SJSA1 (cell line): ENCODE data around the gene LRMDA. TPM values are rescaled to one million over a fixed set of nuclear protein-coding genes. Genes with fewer than 3 reads are reported as not detected.

Experiments used
- DNase-seq, 2 experiments: peaks; one replicate each; pipeline ENCODE4 v3.0.0-alpha.2; 2015 to 2020; ENCODE audit warnings: low spot score in 2 of 2, low read depth in 1 of 2
- H3K27ac ChIP-seq: fragments of 250-450 bp; sonication (Bioruptor Pico); 2 replicates; pipeline ENCODE4 v1.5.1; 2020; ENCODE audit warnings: mild to moderate bottlenecking, moderate library complexity
- H3K27me3 ChIP-seq: fragments of 250-450 bp; sonication (Bioruptor Pico); replicated peaks from 2 replicates; pipeline ENCODE4 v1.5.1; 2020; ENCODE audit warnings: mild to moderate bottlenecking, moderate library complexity
- H3K36me3 ChIP-seq: fragments of 250-450 bp; sonication (Bioruptor Pico); 2 replicates; pipeline ENCODE4 v1.5.1; 2020; ENCODE audit warnings: mild to moderate bottlenecking
- H3K4me1 ChIP-seq: fragments of 250-450 bp; sonication (Bioruptor Pico); replicated peaks from 2 replicates; pipeline ENCODE4 v1.6.1; 2021; ENCODE audit warnings: mild to moderate bottlenecking
- H3K4me3 ChIP-seq: fragments of 250-450 bp; sonication (Bioruptor Pico); 2 replicates; pipeline ENCODE4 v1.5.1; 2020; ENCODE audit warnings: mild to moderate bottlenecking
- H3K9me3 ChIP-seq: fragments of 250-450 bp; sonication (Bioruptor Pico); replicated peaks from 2 replicates; pipeline ENCODE4 v1.5.1; 2020; ENCODE audit warnings: mild to moderate bottlenecking
- total RNA-seq: library from RNA; depleted of rRNA; stranded (reverse); fragments of >200 nt; shearing (Covaris generic); gene quantifications from 2 replicates; pipeline ENCODE4 v1.2.3, GENCODE V29; 2014

The LRMDA gene
- total RNA-seq, 1 experiment from 2014 or later: not detected

GRCh38 chr10:75864717-75865116, 433.3 kb downstream of the LRMDA start:
- Histone ChIP-seq H3K27ac (no peak overlapping the region), H3K9me3 (no peaks in the 10 kb centered on the region), H3K27me3 (no peaks in the 10 kb centered on the region), H3K36me3 (no peaks in the 10 kb centered on the region), H3K4me1 (no peaks in the 10 kb centered on the region), H3K4me3 (no peak overlapping the region)
- no peak for DNase-seq

- DNase-seq: no peak
- Histone ChIP-seq H3K4me1 (no peaks in the 10 kb centered on the region), H3K27ac (no peak overlapping the region), H3K9me3 (no peaks in the 10 kb centered on the region), H3K27me3 (no peaks in the 10 kb centered on the region), H3K4me3 (no peak overlapping the region), H3K36me3 (no peaks in the 10 kb centered on the region)
Observed at GRCh38 chr10:75865413-75866299, 434.2 kb downstream of the LRMDA start.

- H3K4me3 ChIP-seq: no peak overlapping the region
- H3K4me1 ChIP-seq: no peaks in the 10 kb centered on the region
- H3K27me3 ChIP-seq: no peaks in the 10 kb centered on the region
- no peak overlapping the region for H3K27ac ChIP-seq
- no peaks in the 10 kb centered on the region for H3K9me3 ChIP-seq
- no peaks in the 10 kb centered on the region for H3K36me3 ChIP-seq
- DNase-seq: no peak
Observed at GRCh38 chr10:75866300-75866625, 434.8 kb downstream of the LRMDA start.

- Histone ChIP-seq H3K36me3 (no peaks in the 10 kb centered on the region), H3K4me1 (no peaks in the 10 kb centered on the region), H3K4me3 (no peak overlapping the region), H3K27ac (no peak overlapping the region), H3K27me3 (no peaks in the 10 kb centered on the region), H3K9me3 (no peaks in the 10 kb centered on the region)
- DNase-seq: no peak
Observed at GRCh38 chr10:75866731-75867130, 435.3 kb downstream of the LRMDA start.

GRCh38 chr10:75868574-75868973, 437.1 kb downstream of the LRMDA start:
- no peaks in the 10 kb centered on the region for H3K4me1 ChIP-seq
- H3K36me3 ChIP-seq: no peaks in the 10 kb centered on the region
- H3K27ac ChIP-seq: no peak overlapping the region
- H3K4me3 ChIP-seq: no peak overlapping the region
- no peaks in the 10 kb centered on the region for H3K27me3 ChIP-seq
- no peaks in the 10 kb centered on the region for H3K9me3 ChIP-seq
- no peak for DNase-seq

- no peaks in the 10 kb centered on the region for H3K27me3 ChIP-seq
- no peak overlapping the region for H3K27ac ChIP-seq
- no peaks in the 10 kb centered on the region for H3K4me1 ChIP-seq
- no peak overlapping the region for H3K4me3 ChIP-seq
- no peaks in the 10 kb centered on the region for H3K9me3 ChIP-seq
- DNase-seq: no peak
- no peaks in the 10 kb centered on the region for H3K36me3 ChIP-seq
Observed at GRCh38 chr10:75870039-75870645, 438.7 kb downstream of the LRMDA start.

- no peak overlapping the region for H3K4me3 ChIP-seq
- no peaks in the 10 kb centered on the region for H3K9me3 ChIP-seq
- no peaks in the 10 kb centered on the region for H3K4me1 ChIP-seq
- H3K27me3 ChIP-seq: no peaks in the 10 kb centered on the region
- DNase-seq: no peak
- H3K36me3 ChIP-seq: no peaks in the 10 kb centered on the region
- no peak overlapping the region for H3K27ac ChIP-seq
Observed at GRCh38 chr10:75875740-75876139, 444.3 kb downstream of the LRMDA start.

- DNase-seq: no peak
- no peak overlapping the region for H3K27ac ChIP-seq
- no peak overlapping the region for H3K4me3 ChIP-seq
- no peaks in the 10 kb centered on the region for H3K36me3 ChIP-seq
- no peaks in the 10 kb centered on the region for H3K4me1 ChIP-seq
- no peaks in the 10 kb centered on the region for H3K27me3 ChIP-seq
- no peaks in the 10 kb centered on the region for H3K9me3 ChIP-seq
Observed at GRCh38 chr10:75876710-75877109, 445.3 kb downstream of the LRMDA start.

GRCh38 chr10:75877877-75878276, 446.5 kb downstream of the LRMDA start:
- Histone ChIP-seq H3K4me3 (no peak overlapping the region), H3K4me1 (no peaks in the 10 kb centered on the region), H3K27me3 (no peaks in the 10 kb centered on the region), H3K9me3 (no peaks in the 10 kb centered on the region), H3K27ac (no peak overlapping the region), H3K36me3 (no peaks in the 10 kb centered on the region)
- no peak for DNase-seq

GRCh38 chr10:75878586-75878985, 447.2 kb downstream of the LRMDA start:
- Histone ChIP-seq H3K4me1 (no peaks in the 10 kb centered on the region), H3K4me3 (no peak overlapping the region), H3K27me3 (no peaks in the 10 kb centered on the region), H3K27ac (no peak overlapping the region), H3K9me3 (no peaks in the 10 kb centered on the region), H3K36me3 (no peaks in the 10 kb centered on the region)
- DNase-seq: no peak

GRCh38 chr10:75880031-75880775, 448.8 kb downstream of the LRMDA start:
- H3K36me3 ChIP-seq: no peaks in the 10 kb centered on the region
- no peaks in the 10 kb centered on the region for H3K27me3 ChIP-seq
- H3K4me1 ChIP-seq: no peaks in the 10 kb centered on the region
- H3K27ac ChIP-seq: no peak overlapping the region
- no peaks in the 10 kb centered on the region for H3K9me3 ChIP-seq
- H3K4me3 ChIP-seq: no peak overlapping the region
- DNase-seq: no peak

GRCh38 chr10:75883081-75884072, 452.0 kb downstream of the LRMDA start:
- H3K4me1 ChIP-seq: no peaks in the 10 kb centered on the region
- DNase-seq: no peak

GRCh38 chr10:75884808-75885207, 453.4 kb downstream of the LRMDA start:
- Histone ChIP-seq H3K9me3 (no peaks in the 10 kb centered on the region), H3K27ac (no peak overlapping the region), H3K36me3 (no peaks in the 10 kb centered on the region), H3K4me1 (no peaks in the 10 kb centered on the region), H3K27me3 (no peaks in the 10 kb centered on the region), H3K4me3 (no peak overlapping the region)
- no peak for DNase-seq

More at GRCh38 chr10:75883081-75884072, 452.0 kb downstream of the LRMDA start:
- H3K27me3 ChIP-seq: no peaks in the 10 kb centered on the region
- H3K27ac ChIP-seq: no peak overlapping the region
- no peak overlapping the region for H3K4me3 ChIP-seq
- H3K9me3 ChIP-seq: no peaks in the 10 kb centered on the region
- no peaks in the 10 kb centered on the region for H3K36me3 ChIP-seq
